Measurements from ENCODE around the gene GSX1.
A peak's percentile ranks its signal among the peaks of the same experiment; 100 is the strongest.
"Not testable (repeated sequence)": the region's sequence is repeated elsewhere in the genome, so short reads cannot be mapped to it uniquely, and the experiment has no call there.

The GSX1 gene

DNA sequence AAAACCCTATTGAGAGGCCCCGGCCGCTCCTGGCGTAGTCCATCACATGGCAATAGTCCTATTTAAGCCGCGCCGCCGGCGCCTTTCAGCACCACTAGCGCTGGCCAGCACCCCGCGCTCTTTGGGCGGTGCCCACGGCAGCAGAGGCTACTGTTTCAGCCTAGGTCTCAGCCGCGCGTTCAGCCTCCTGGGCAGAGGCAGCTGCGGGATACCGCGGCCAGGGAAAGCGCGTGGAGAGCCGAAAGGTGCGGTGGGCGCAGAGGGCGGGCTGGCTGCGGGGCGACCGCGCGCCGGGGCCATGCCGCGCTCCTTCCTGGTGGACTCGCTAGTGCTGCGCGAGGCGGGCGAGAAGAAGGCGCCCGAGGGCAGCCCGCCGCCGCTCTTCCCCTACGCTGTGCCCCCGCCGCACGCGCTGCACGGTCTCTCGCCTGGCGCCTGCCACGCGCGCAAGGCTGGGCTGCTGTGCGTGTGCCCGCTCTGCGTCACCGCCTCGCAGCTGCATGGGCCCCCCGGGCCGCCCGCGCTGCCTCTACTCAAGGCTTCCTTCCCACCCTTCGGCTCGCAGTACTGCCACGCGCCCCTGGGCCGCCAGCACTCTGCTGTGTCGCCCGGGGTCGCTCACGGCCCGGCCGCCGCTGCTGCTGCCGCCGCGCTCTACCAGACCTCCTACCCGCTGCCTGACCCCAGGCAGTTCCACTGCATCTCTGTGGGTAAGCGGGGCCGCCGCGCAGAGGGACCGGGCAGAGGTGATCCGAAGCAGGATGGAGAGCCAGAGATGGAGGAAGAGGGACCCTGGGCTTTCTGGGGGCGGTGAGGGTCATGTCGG lies at the start of gene GSX1:
TSS of gene GSX1 (plus strand) at position 91 of the 826 bp plus-strand sequence. CDS start at position 299, 208 bp downstream.
- DNase-seq (ENCODE audit: low read depth): peak; percentile 20

DNA sequence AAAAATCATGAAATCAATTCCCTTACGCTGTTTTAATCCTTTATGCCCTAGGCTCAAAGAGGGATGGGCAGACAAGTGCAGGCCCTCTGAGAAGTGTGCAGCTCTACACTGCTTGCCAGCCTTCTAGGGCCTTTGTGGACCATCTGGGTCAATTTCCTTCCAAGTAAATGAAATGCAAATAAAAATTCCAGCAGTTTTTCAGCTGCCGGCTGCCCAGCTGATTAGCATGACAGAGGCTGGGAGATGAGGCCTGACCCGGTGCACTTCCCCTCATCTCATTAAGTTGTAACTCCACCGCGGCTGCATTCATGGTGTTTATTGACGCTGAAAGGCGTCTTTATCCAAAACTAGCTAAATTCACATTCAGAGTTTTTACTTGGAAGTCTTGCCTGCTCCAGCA lies 47.5 kb upstream of the GSX1 start:
- no peak for DNase-seq (ENCODE audit: low read depth)

DNA sequence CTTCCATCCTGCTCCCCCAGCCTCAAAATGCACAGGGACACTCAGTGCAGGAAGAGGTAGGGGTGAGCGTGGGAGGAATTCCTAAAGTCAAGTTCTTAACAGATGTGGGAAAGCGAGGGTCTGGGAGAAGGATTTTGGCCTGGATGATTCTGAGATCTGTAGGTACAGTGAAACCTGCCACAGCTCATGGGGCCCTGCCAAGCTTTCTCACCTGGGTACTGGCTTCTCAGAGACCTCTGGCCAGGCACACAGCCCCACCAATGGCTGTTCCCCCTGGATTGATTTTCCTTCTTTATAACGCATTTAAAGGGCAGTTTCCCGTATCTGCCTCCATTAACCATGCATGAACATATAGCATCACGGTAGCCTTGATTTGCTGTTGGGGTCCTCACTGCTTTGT lies 47.0 kb upstream of the GSX1 start:
- no peak for DNase-seq (ENCODE audit: low read depth)

DNA sequence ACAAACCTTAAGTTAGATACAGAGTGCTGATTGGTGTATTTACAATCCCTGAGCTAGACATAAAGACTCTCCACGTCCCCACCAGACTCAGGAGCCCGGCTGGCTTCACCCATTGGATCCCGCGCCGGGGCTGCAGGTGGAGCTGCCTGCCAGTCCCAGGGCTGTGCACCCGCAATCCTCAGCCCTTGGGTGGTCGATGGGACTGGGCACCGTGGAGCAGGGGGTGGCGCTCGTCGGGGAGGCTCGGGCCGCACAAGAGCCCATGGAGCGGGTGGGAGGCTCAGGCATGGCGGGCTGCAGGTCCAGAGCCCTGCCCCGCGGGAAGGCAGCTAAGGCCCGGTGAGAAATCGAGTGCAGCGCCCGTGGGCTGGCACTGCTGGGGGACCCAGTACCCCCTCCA lies 44.1 kb upstream of the GSX1 start:
- DNase-seq (ENCODE audit: low read depth): not testable (repeated sequence)

DNA sequence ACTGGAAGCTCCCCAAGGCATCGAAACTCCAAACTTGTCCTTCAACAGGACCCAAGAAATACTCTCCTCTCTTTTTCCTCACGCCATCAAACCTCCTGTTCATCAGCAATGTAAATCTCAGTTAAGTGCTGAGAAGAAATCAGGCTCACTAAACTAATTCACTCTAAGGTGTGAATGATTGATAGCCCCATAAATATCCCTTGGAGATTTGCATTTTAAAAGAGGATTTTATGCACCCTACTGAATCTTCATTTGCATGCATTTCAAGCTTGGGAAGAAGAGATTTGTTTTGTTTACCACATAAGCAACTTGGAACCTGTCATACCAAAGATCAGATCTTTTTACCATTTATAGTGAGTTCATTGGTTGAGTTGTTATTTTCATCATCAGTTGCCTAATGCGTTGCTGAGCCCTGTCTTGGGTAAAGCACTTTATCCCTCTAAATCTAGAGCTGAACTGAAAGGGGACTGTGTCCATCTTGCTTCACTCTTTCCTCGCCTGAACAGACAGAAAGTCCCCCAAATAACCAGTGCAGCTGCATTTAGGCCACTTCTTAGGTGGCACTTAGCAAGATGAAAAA lies 40.2 kb upstream of the GSX1 start:
- DNase-seq (ENCODE audit: low read depth): no peak

DNA sequence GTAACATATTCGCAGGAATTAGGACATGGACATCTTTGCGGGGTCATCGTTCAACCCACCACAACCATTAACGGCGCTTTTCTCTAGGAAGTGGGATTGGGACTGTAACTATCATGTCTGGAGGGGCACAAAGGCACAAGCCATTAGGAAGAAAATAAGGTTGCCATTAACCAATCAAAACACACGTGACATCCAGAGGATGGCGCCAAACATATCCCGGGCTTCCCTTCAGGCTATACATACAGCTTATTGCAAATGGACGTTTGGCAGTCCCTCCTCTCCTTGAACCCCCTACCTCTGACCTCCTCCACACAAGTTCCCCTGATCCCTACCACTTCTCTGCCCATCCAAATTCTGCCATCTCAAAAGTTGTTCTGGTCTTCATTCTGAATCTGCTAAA lies 26.6 kb upstream of the GSX1 start:
- DNase-seq (ENCODE audit: low read depth): no peak

DNA sequence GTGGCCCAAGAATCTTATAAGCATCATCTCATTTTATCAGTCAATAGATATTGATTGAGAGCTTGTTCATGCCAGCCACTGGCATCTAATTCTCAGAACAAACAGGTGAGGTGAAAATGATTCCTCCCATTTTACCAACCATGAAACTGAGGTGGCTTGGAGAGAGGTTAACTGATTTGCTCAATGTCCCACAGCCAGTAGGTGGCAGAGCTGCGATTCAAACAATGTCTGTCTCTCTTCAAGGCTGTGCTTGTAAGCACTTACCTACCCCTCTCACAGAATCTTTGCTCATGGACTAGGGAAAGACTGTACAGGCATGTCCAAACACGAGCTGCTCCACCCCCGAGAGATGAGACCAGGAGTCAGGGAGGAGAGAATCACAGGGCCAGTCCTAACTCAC lies 21.5 kb upstream of the GSX1 start:
- DNase-seq (ENCODE audit: low read depth): no peak

DNA sequence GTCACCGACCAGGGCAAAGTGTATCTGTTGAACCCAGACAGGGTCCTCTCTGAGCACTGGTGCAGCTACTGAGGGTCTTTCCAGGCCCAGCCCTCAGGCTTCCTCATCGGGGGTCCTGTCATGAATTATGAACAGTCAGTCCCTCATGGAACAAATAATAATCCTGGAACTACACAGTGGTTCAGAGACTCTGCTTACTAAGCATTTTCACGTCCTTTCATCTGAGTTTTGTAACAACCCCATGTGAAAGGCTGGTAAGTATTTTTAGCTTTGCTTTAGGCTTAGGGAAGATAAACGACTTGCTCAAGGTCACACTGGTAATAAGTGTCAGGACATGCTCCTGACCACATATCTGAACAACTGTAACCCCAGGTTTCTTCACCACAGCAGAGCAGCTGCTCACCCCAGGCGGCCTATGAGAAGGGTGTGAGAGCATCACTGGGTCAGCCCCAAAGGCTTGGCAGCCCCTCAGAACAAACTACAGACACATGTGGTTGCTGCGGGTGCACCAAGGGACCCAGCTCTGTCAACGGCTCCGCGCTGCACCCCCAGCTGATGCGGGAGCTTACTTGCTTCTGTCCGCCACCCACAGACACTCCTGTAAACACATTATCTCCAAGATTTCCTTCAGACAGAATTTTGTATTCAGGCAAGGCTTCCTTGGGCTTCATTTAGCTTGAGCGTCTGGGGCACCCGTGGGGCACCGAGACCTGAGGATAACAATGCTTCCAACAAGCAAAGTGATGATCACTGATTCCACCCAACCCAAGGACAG lies 19.4 kb upstream of the GSX1 start:
- no peak for DNase-seq (ENCODE audit: low read depth)

DNA sequence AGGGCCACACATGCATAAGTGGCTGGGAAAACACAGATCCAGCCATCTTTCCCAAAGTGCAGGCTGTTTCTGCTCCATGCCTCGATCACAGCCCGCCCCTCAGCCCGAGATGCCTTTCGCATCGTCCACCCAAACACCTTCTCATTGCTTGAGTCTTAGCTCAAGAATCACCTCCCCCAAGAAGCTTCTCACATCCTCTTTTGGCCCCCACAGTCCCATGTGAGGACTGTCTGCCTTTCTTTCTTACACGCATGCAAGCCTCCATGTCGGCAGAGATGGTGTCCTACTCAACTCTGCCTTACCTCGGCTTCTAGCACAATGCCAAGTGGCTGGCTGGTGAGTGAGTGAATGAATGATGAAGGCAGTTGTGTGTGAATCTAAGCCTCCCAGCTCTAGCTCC lies 18.1 kb upstream of the GSX1 start:
- DNase-seq (ENCODE audit: low read depth): no peak

DNA sequence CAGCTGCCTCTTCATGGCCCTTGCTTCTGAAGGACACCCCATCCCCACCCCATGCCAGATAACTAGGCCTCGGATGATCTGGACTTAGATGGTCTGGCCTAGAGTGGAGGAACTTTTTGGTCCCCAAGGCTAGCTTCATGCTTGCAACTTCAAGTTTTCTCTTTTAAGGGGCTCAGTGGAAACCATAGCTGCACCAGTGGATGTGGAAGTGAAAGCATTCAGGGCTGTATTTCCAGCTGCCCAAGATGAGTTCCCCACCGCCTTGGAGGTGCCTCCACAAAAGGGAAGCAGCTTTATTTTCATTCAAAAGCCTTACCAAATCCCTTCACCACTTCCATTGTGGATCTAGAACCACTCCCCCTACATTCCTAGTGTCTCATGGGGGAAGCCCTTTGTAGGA lies 17.6 kb upstream of the GSX1 start:
- no peak for DNase-seq (ENCODE audit: low read depth)

DNA sequence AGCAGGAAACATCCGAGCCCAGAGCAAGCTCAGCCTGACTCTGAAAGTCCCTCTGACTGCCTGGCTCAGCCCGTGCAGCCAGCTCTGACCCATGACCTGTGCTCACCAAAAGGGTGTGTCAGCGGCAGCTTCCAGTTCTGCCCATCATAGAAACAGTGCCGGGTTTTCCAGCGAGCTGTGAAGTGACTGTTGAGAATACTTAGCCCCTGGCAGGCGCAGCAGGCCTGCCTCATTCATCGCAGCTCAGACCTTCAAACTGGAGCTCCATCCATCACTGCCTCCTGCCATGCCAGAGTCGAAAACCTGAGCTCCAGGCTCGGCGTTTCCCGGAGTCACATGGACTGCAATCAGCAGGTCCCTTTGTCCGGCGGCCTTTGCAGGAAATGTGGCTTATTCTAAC lies 16.3 kb upstream of the GSX1 start:
- no peak for DNase-seq (ENCODE audit: low read depth)

DNA sequence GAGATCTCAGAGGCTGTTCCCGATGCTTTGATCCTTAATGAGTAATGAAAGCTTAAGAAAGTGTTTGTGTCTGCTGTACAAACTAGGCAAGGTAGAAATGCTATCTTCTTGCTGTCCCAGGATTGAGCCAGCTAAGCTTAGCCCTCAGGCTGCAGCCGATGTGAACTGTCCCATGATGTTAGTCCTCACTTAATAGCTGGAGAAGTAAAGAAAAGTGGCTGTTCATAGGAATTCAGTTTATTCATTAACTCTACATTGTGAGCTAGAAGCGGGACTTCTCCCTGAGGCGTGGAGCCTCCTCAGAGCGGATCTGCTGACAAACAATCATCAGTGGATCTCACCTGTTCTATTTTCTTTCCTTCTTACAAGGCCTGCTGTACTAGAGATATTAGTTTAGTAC lies 10.1 kb upstream of the GSX1 start:
- DNase-seq (ENCODE audit: low read depth): no peak

DNA sequence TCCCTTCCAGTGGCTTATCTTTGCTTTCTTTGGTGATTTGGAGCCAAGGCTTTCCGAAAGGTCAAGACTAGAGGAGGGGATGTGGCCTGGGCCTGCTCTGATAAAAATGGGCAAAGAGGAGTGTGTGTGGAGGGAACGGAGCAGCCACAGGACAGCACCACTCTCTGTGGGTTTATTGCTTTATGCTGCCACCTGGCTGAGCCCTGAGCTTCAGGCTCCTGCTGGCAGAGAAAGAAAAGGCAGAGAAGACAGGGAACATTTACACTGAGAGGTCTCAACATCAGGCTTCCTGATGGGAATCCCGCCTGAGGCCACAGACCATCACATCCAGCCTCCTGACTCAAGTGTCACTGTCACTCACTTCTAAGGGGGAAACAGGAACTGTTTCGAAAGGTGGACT lies 9.2 kb upstream of the GSX1 start:
- no peak for DNase-seq (ENCODE audit: low read depth)

DNA sequence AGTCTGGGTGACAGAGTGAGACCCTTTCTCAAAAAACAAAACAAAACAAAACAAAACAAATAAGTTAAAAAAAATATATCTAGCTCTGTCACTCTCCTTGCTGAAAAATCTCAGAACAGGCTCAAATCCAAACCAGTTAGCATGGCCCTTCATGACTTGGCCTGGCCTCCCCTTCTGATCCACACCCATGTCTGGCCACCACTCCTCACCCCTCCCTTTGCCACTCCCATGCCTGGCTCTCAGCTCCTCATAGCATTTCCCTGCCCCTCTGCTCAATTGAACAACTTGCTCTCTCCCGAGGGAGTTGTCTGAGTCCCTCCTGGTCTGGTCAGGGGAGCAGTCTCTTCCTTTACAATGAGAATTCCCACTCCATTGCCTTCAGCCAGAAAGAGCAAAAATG lies 4.0 kb upstream of the GSX1 start:
- DNase-seq (ENCODE audit: low read depth): no peak

DNA sequence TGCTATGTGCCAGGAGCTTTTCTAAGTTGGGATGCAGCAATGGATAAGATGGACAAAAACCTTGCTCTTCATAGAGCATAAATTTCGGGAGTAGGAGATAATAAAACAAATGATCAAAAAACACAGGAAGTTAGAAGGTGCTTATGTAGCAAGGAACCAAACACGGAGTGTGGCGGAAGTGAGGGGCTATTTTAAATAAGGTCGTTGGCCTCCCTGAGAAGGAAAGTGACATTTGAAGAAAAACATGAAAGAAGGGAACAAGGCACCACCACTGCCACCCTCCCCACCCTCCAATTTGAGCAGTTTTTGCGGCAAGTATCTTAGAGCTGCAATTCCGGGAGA lies 3.2 kb upstream of the GSX1 start:
- no peak for DNase-seq (ENCODE audit: low read depth)

DNA sequence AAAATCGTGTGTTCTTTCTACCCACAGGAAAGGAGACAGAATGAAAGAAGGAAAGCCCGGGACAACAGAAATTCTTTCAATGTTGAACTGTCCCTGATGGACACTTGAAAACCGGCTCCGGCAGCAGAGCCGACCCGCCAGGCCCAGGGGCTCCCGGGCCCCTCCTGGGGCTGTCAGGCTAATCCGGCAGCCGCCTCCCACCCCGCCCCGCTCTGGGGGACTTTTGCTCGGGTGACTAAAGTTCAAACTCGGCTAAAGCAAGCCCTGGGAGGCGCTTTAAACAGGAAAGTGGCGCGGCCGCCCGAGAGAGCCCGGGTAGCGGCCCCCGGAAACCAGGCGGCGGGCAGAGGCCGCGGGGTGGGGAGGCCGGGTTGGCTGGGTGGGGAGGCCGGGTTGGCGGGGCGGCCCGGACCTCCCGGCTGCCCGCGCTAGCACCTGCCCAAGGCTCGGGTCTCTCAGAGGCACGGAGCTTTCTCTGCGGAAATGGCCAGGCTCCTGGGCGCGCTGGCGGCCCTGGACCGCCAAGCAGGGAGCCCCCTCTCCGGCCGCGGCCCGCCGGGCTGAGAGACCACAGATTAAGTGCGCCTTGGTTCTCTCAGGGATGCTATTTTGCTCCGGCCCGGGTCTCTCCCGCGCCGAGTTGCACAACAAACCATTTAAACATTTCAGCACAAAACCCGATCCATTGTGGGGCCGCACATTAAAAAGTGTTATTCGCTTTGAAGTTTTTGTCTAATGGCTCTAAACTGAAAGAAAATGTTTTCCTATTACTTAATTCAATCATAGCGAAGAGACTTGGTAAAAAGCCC lies 2.6 kb upstream of the GSX1 start:
- DNase-seq (ENCODE audit: low read depth): no peak

DNA sequence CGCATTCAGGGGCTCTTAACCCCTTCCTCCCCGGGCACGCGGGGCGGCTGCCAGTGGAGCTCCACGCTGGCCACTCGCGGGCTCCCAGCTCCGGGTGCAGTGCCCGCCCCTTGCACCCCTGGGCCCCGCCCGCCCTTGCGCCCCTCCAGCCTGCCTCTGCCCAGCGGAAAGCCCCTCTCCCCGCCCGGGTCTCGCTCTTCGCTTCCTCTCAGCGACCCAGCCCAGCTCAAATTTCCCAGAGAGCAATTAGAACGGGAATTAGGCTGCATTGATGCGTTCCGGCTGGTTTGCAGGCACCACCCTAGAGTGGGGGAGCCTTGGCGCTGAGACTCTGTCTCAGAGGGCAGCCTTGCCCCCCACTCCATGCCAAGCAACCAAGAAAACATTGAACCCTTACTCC lies 1.8 kb upstream of the GSX1 start:
- no peak for DNase-seq (ENCODE audit: low read depth)

DNA sequence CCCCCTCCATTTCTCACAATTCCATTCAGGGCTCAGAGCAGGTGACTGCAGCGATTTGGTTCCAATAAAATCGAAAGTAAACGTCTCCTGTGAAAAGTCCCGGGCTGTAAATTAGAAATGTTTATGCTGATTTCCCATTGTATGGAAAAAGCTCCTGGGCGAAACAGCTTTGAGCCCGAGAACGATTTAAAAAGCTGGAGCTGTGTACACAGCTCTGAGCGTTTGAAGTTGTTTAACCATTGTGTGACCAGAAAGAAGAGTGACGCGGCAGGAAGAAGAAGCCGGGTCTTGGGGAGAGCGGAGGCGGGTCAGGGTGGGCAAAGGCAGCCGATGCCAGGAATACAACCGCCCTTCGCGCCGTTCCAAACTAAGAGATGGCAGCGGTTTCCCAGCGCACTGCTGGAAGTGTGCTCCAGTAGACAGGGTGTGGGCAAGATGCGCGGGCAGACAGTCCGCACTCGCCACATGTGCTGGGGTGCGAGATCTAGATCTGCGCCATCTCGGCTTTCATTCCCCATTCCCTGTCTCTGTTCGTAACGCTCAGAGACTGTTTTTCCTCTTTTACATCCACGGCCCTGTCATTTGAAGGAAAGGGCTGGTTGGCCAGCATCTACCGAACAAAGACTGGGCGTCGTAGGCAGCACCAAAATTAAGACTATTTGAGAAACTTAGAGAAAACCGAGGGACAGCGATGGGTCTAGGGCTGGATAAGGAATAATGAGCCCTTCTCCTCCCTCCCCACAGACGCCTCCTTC lies 960 bp upstream of the GSX1 start:
- no peak for DNase-seq (ENCODE audit: low read depth)

DNA sequence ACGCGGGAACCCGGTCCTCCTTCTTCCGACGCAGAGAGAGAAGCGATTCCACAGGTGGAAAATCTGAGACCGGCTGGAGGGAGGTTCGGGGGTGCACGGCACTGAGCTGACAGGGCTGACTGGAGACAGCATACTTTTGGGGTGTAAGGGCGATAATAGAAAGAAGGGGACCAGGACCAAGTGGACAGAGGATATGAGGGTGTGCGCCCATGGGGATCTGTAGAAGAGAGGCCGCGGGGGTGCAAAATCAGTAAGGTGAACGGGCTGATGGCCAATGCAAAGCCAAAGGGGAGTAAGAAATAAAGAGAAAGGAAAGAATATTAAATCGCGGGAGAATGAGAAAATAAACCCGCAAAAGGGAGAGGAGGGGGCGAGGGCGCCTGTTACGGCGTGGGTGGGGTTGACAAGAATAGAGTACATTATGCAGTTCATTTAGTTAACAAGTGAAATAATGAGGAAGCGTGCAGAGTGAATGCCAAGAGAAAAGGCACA lies 336 bp upstream of the GSX1 start:
- DNase-seq (ENCODE audit: low read depth): no peak

DNA sequence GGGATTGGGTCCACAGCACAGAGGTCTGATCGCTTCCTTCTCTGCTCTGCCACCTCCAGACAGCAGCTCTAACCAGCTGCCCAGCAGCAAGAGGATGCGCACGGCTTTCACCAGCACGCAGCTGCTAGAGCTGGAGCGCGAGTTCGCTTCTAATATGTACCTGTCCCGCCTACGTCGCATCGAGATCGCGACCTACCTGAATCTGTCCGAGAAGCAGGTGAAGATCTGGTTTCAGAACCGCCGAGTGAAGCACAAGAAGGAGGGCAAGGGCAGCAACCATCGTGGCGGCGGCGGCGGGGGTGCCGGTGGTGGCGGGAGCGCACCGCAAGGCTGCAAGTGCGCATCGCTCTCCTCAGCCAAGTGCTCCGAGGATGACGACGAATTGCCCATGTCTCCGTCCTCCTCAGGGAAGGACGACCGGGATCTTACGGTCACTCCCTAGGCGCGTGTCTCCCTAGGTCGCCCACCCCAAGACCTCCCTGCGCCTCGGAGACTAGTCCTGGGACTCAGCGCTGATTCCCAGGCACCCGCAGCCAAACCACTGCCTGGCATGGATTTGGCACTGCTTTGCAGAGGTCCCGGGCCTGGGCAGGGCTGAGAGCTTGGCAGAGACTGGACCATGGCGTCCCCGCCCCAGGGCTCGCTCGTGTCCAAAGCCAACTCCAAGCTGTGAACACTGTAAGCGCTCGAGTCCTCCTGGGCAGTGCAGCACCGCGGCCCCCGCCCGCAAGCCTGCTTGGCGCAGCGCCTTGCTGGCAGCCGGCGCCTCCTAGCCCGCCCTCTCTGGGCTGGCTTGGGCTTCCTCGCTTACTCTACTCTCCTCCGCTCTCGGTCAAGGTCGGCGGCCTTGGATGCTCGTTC lies 1.5 kb downstream of the GSX1 start:
- DNase-seq (ENCODE audit: low read depth): no peak

DNA sequence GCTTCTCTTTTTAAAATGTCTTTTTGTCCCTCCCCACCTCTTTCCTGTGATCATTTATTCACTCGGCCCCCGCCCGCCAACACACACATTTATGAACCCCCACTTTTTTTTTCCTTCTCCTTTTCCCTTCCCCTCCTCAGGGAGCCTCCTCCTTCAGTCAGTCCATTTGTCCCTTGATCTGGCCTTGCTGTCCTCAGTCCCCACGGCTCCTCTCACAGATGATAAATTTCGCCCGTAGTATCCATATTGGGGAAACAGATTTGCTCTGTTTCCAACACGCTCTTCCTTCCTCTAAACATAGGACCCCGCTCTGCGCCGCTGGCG lies 2.0 kb downstream of the GSX1 start:
- DNase-seq (ENCODE audit: low read depth): no peak

Measured in stimulated activated CD8-positive, alpha-beta memory T cell treated with anti-CD3 and anti-CD28 coated beads, Interleukin-4, amount 100 ng/mL, for 24 hours (primary cell).